IMR-90 (cell line): ENCODE measurements around the gene NFKB1. TPM values are rescaled to one million over a fixed set of nuclear protein-coding genes. Genes with fewer than 3 reads are reported as not detected.

ENCODE experiments used
- ATAC-seq: fragments of 200-7000 bp; cut with Tn5 transposase; 2 replicates; pipeline ENCODE4 v1.9.1; 2020; ENCODE audit warnings: low read depth, mild to moderate bottlenecking, moderate library complexity
- BruUV-seq: library from RNA; stranded (reverse); fragments of 400-500 nt; replicated peaks from 2 replicates; lab custom pipeline; 2021; lab: Mats Ljungman, UMichigan
- CTCF ChIA-PET: fragments of 300-600 bp; formaldehyde crosslinking; extraction: SDS; loops from one replicate; lab custom pipeline; 2021; ENCODE audit warnings: antibody characterized with exemption; lab: Yijun Ruan, JAX
- POLR2A ChIA-PET: fragments of 300-600 bp; sonication (Branson Sonifier 250); formaldehyde crosslinking; loops from one replicate; lab custom pipeline; 2022; ENCODE audit warnings: antibody characterized with exemption; ENCODE audit not compliant: unreplicated experiment; lab: Charles Lee
- DNase-seq: peaks from one replicate; pipeline ENCODE4 v3.0.0; 2013
- H2AFZ ChIP-seq: replicated peaks from 2 replicates; pipeline ENCODE3; 2013; ENCODE audit warnings: low read length, mild to moderate bottlenecking; ENCODE audit not compliant: poor library complexity
- H2AK5ac ChIP-seq: 2 replicates; pipeline ENCODE4 v1.6.1; 2013; ENCODE audit warnings: low read depth, low read length, inconsistent platforms
- H2AK9ac ChIP-seq: replicated peaks from 2 replicates; pipeline ENCODE3; 2013; ENCODE audit warnings: mild to moderate bottlenecking, low read depth, low read length, moderate library complexity; ENCODE audit not compliant: poor library complexity
- H2BK120ac ChIP-seq: 2 replicates; pipeline ENCODE4 v1.6.1; 2013; ENCODE audit warnings: low read depth, low read length, inconsistent platforms
- H2BK15ac ChIP-seq: 3 replicates; pipeline ENCODE4 v1.6.1; 2013; ENCODE audit warnings: low read depth, low read length, inconsistent platforms
- H2BK20ac ChIP-seq: 2 replicates; pipeline ENCODE4 v1.6.1; 2013; ENCODE audit warnings: low read depth, mild to moderate bottlenecking, inconsistent platforms, low read length, moderate library complexity
- H2BK5ac ChIP-seq: 2 replicates; pipeline ENCODE4 v1.6.1; 2013; ENCODE audit warnings: mild to moderate bottlenecking, low read depth, low read length, inconsistent platforms; ENCODE audit not compliant: poor library complexity, severe bottlenecking
- H3K14ac ChIP-seq: replicated peaks from 2 replicates; pipeline ENCODE4 v1.6.1; 2013; ENCODE audit warnings: low read depth, low read length, inconsistent platforms
- H3K18ac ChIP-seq: 2 replicates; pipeline ENCODE4 v1.6.1; 2013; ENCODE audit warnings: low read depth, low read length, control low read depth
- H3K23ac ChIP-seq: 2 replicates; pipeline ENCODE4 v1.6.1; 2013; ENCODE audit warnings: low read depth, low read length, inconsistent platforms
- H3K27ac ChIP-seq: 2 replicates; pipeline ENCODE4 v1.5.1; 2013; ENCODE audit warnings: mild to moderate bottlenecking, control low read depth, low read length; ENCODE audit not compliant: insufficient read depth
- H3K27me3 ChIP-seq: 2 replicates; pipeline ENCODE4 v1.6.1; 2013; ENCODE audit warnings: low read length; ENCODE audit not compliant: control insufficient read depth, insufficient read depth
- H3K36me3 ChIP-seq: 2 replicates; pipeline ENCODE4 v1.6.1; 2013; ENCODE audit warnings: low read length, mixed read lengths; ENCODE audit not compliant: control insufficient read depth, insufficient read depth
- H3K4ac ChIP-seq: 2 replicates; pipeline ENCODE4 v1.6.1; 2013; ENCODE audit warnings: low read depth, low read length, inconsistent platforms
- H3K4me1 ChIP-seq: 2 replicates; pipeline ENCODE4 v1.6.1; 2013; ENCODE audit warnings: low read length, mixed read lengths; ENCODE audit not compliant: control insufficient read depth, insufficient read depth
- H3K4me2 ChIP-seq: 2 replicates; pipeline ENCODE4 v1.6.1; 2013; ENCODE audit warnings: low read depth, mild to moderate bottlenecking, control low read depth, low read length, moderate library complexity
- H3K4me3 ChIP-seq: 2 replicates; pipeline ENCODE4 v1.5.1; 2013; ENCODE audit warnings: low read depth, mild to moderate bottlenecking, control low read depth, low read length, moderate library complexity; ENCODE audit not compliant: insufficient read depth
- H3K56ac ChIP-seq: 2 replicates; pipeline ENCODE4 v1.6.1; 2013; ENCODE audit warnings: low read length, inconsistent platforms; ENCODE audit not compliant: insufficient read depth; ENCODE audit errors: extremely low read depth
- H3K79me1 ChIP-seq, 2 experiments: 2 replicates each; pipeline ENCODE4 v1.6.1; 2013; ENCODE audit warnings: low read length in 2 of 2, inconsistent platforms in 1 of 2, low read depth in 1 of 2
- H3K9ac ChIP-seq: 2 replicates; pipeline ENCODE4 v1.6.1; 2013; ENCODE audit warnings: low read depth, low read length, control low read depth
- H3K9me1 ChIP-seq: 2 replicates; pipeline ENCODE4 v1.6.1; 2013; ENCODE audit warnings: low read length, inconsistent platforms; ENCODE audit not compliant: insufficient read depth
- H3K9me3 ChIP-seq: 2 replicates; pipeline ENCODE4 v1.6.1; 2013; ENCODE audit warnings: low read length; ENCODE audit not compliant: control insufficient read depth, insufficient read depth
- H4K20me1 ChIP-seq: 2 replicates; pipeline ENCODE4 v1.6.1; 2013; ENCODE audit warnings: low read length, inconsistent platforms; ENCODE audit not compliant: insufficient read depth
- H4K5ac ChIP-seq: 2 replicates; pipeline ENCODE4 v1.6.1; 2013; ENCODE audit warnings: mild to moderate bottlenecking, low read depth, low read length, control low read depth
- H4K8ac ChIP-seq, 2 experiments: 2 replicates each; pipeline ENCODE4 v1.6.1; 2013; ENCODE audit warnings: low read depth in 2 of 2, low read length in 2 of 2, control low read depth in 1 of 2, inconsistent platforms in 1 of 2
- H4K91ac ChIP-seq: 2 replicates; pipeline ENCODE4 v1.6.1; 2013; ENCODE audit warnings: low read depth, low read length, inconsistent platforms; ENCODE audit not compliant: insufficient read depth
- BHLHE40 ChIP-seq: fragments of 150-350 bp; IDR thresholded peaks from 2 replicates; pipeline ENCODE4 v1.6.1; 2016; ENCODE audit warnings: mild to moderate bottlenecking, low read depth, low read length
- CEBPB ChIP-seq: IDR thresholded peaks from 2 replicates; pipeline ENCODE4 v1.6.1; 2012; ENCODE audit warnings: low read depth, low read length, improper control_type of control experiment
- CHD1 ChIP-seq: IDR thresholded peaks from 2 replicates; pipeline ENCODE4 v1.6.1; 2012; ENCODE audit warnings: low read depth, low read length, improper control_type of control experiment
- CTCF ChIP-seq: conservative IDR thresholded peaks from 2 replicates; pipeline ENCODE4 v1.5.1; 2012; ENCODE audit warnings: mild to moderate bottlenecking, low read depth, low read length, improper control_type of control experiment
- FOS ChIP-seq: fragments of 150-350 bp; IDR thresholded peaks from 2 replicates; pipeline ENCODE4 v1.6.1; 2016; ENCODE audit warnings: low read depth, low read length
- MAFK ChIP-seq: IDR thresholded peaks from 2 replicates; pipeline ENCODE4 v1.6.1; 2012; ENCODE audit warnings: low read depth, low read length, improper control_type of control experiment
- MAZ ChIP-seq: IDR thresholded peaks from 2 replicates; pipeline ENCODE4 v1.6.1; 2012; ENCODE audit warnings: low read depth, mild to moderate bottlenecking, low read length, improper control_type of control experiment, moderate library complexity, borderline replicate concordance
- MXI1 ChIP-seq: IDR thresholded peaks from 2 replicates; pipeline ENCODE4 v1.6.1; 2012; ENCODE audit warnings: low read depth, mild to moderate bottlenecking, low read length, moderate library complexity, borderline replicate concordance
- NFE2L2 ChIP-seq: fragments of 150-350 bp; IDR thresholded peaks from 2 replicates; pipeline ENCODE4 v1.6.1; 2016; ENCODE audit warnings: low read depth, mild to moderate bottlenecking, low read length
- POLR2A ChIP-seq: IDR thresholded peaks from 2 replicates; pipeline ENCODE4 v1.6.1; 2012; ENCODE audit warnings: mild to moderate bottlenecking, low read depth, low read length
- RAD21 ChIP-seq: IDR thresholded peaks from 2 replicates; pipeline ENCODE4 v1.6.1; 2012; ENCODE audit warnings: low read length, improper control_type of control experiment
- RCOR1 ChIP-seq: IDR thresholded peaks from 2 replicates; pipeline ENCODE4 v1.6.1; 2012; ENCODE audit warnings: mild to moderate bottlenecking, low read length, improper control_type of control experiment; ENCODE audit not compliant: insufficient replicate concordance
- RFX5 ChIP-seq: IDR thresholded peaks from 2 replicates; pipeline ENCODE4 v1.8.0; 2012; ENCODE audit warnings: low read depth, mild to moderate bottlenecking, low read length, moderate library complexity
- SMC3 ChIP-seq: fragments of 150-350 bp; IDR thresholded peaks from 2 replicates; pipeline ENCODE4 v1.6.1; 2016; ENCODE audit warnings: low read depth, mild to moderate bottlenecking, antibody characterized with exemption, low read length, moderate library complexity
- WGBS, 2 experiments: methylation state at CpG; one replicate each; pipeline versions ENCODE4 v1.1.5 to v1.1.7; 2013; ENCODE audit warnings: missing lambda C conversion rate in 2 of 2; ENCODE audit not compliant: insufficient read length in 1 of 2; ENCODE audit errors: extremely low coverage in 2 of 2; 5-methylcytosine and 5-hydroxymethylcytosine counted together
- dilution Hi-C: fragments of 300-500 bp; cut with HindIII; formaldehyde crosslinking; loops from one replicate; pipeline ENCODE4 v1.14.3; 2018; ENCODE audit warnings: low sequenced_read_pairs; ENCODE audit not compliant: unreplicated experiment
- in situ Hi-C: fragments of 300-500 bp; cut with MboI; formaldehyde crosslinking; loops from 3 replicates; pipeline ENCODE4 v1.14.3; 2019; ENCODE audit warnings: low sequenced_read_pairs, inconsistent platforms, mixed read lengths
- intact Hi-C: fragments of 100-400 bp; cut with micrococcal nuclease; formaldehyde crosslinking; loops from 2 replicates; pipeline ENCODE4 v1.10.0; 2022
- polyA plus RNA-seq, 3 experiments: library from polyadenylated mRNA; depleted of rRNA; stranded (reverse); fragments of >200 nt; gene quantifications; 2 replicates each; pipeline ENCODE4 v1.2.3, GENCODE V29; 2012; ENCODE audit warnings: low replicate concordance in 1 of 3
- total RNA-seq: library from RNA; depleted of rRNA; stranded (reverse); fragments of >200 nt; gene quantifications from 2 replicates; pipeline ENCODE4 v1.2.3, GENCODE V29; 2012
- TF ChIP-seq, protein P1 (sequence below): fragments of 150-350 bp; IDR thresholded peaks from 2 replicates; pipeline ENCODE4 v1.6.1; 2016; ENCODE audit warnings: low read depth, mild to moderate bottlenecking, low read length, moderate library complexity, borderline replicate concordance
- TF ChIP-seq, protein P2 (sequence below): fragments of 150-350 bp; IDR thresholded peaks from 2 replicates; pipeline ENCODE4 v1.6.1; 2017; ENCODE audit warnings: mild to moderate bottlenecking, antibody characterized with exemption, low read length, low read depth

Gene NFKB1
- total and polyA plus RNA-seq, 2 of the 4 experiments (the other 2 are of a cell fraction) = 19.8 to 24.6 TPM

GRCh38 chr4:102525504-102525903 is 24.3 kb downstream of the NFKB1 start:
- peaks cover 2% of the 10 kb centered on the region for H3K36me3 ChIP-seq
- no CpG with 5 or more reads among the region's 1 CpG for WGBS, 2 experiments
- no TSS peak for BruUV-seq
- H3K4me2 ChIP-seq = no peak overlapping the region
- ChIA-PET POLR2A (no interaction called here), CTCF (no interaction called here)
- H2AK9ac ChIP-seq = no peak overlapping the region
- no peak overlapping the region for H4K91ac ChIP-seq
- H4K5ac ChIP-seq = no peak overlapping the region
- no peak overlapping the region for H2AFZ ChIP-seq
- H2BK120ac ChIP-seq = no peak overlapping the region
- peaks cover 24 to 35% of the 10 kb centered on the region in 2 experiments for H3K79me1 ChIP-seq
- in situ Hi-C loops (no loop called here), intact Hi-C loops (no loop called here), dilution Hi-C loops (no loop called here)
- no peak overlapping the region for H3K4ac ChIP-seq
- no peak overlapping the region for H2BK20ac ChIP-seq
- no peak overlapping the region for H3K23ac ChIP-seq
- peaks cover 18% of the 10 kb centered on the region for H4K20me1 ChIP-seq
- no peaks in the 10 kb centered on the region for H3K27me3 ChIP-seq
- no peak overlapping the region for H2BK5ac ChIP-seq
- no peak overlapping the region for H2AK5ac ChIP-seq
- H3K4me1 ChIP-seq = peaks cover 4% of the 10 kb centered on the region; the same call in 1 of the 2 replicates
- peaks cover 9% of the 10 kb centered on the region for H3K9me1 ChIP-seq
- ATAC-seq (no peak), DNase-seq (no peak)
- H4K8ac ChIP-seq = no peak overlapping the region
- H3K9me3 ChIP-seq = no peaks in the 10 kb centered on the region
- H3K14ac ChIP-seq = no peak overlapping the region
- TF ChIP-seq MAZ = no peak
- no peak for TF ChIP-seq CHD1
- TF ChIP-seq BHLHE40 = no peak
- TF ChIP-seq CEBPB = no peak
- TF ChIP-seq, protein P1, sequence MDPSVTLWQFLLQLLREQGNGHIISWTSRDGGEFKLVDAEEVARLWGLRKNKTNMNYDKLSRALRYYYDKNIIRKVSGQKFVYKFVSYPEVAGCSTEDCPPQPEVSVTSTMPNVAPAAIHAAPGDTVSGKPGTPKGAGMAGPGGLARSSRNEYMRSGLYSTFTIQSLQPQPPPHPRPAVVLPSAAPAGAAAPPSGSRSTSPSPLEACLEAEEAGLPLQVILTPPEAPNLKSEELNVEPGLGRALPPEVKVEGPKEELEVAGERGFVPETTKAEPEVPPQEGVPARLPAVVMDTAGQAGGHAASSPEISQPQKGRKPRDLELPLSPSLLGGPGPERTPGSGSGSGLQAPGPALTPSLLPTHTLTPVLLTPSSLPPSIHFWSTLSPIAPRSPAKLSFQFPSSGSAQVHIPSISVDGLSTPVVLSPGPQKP = no peak
- TF ChIP-seq RCOR1 = no peak
- TF ChIP-seq RFX5 = no peak
- no peak for TF ChIP-seq CTCF
- no peak for TF ChIP-seq MAFK
- no peak for TF ChIP-seq MXI1
- no peak for TF ChIP-seq FOS
- TF ChIP-seq SMC3 = no peak
- TF ChIP-seq NFE2L2 = no peak
- TF ChIP-seq, protein P2, sequence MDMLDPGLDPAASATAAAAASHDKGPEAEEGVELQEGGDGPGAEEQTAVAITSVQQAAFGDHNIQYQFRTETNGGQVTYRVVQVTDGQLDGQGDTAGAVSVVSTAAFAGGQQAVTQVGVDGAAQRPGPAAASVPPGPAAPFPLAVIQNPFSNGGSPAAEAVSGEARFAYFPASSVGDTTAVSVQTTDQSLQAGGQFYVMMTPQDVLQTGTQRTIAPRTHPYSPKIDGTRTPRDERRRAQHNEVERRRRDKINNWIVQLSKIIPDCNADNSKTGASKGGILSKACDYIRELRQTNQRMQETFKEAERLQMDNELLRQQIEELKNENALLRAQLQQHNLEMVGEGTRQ = no peak
- TF ChIP-seq RAD21 = no peak
- no peak for TF ChIP-seq POLR2A
- no peak overlapping the region for H2BK15ac ChIP-seq
- no peak overlapping the region for H3K18ac ChIP-seq
- H3K4me3 ChIP-seq = no peak overlapping the region
- H3K56ac ChIP-seq = no peak overlapping the region
- H3K9ac ChIP-seq = no peak overlapping the region
- no peak overlapping the region for H3K27ac ChIP-seq
